ENCODE measurements around the gene ATG16L2.
"Not testable (repeated sequence)": the region's sequence is repeated elsewhere in the genome, so short reads cannot be mapped to it uniquely, and the experiment has no call there.

The ATG16L2 gene

DNA sequence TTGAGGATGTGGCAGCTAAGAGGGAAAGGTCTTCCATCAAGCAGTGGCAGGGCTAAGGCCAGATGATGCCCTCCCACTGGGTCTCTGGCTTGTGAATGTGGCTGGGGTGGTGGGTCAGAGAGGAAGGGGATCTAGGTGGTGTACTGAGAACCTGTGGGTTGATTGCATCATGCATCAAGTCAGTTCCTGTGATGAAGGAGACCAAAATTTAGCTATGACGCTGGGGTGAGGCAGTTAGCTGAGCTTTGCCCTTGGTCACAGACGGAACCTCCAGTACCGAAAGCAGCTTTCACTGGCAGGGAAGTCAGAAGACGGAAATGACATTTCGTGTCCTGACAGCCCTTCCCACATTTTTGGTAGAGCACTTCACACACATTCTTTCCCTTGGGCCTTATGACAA is 20.7 kb downstream of the ATG16L2 start:
- in situ Hi-C loops (cut with HindIII; ENCODE audit: low sequenced_read_pairs): no loop called here

DNA sequence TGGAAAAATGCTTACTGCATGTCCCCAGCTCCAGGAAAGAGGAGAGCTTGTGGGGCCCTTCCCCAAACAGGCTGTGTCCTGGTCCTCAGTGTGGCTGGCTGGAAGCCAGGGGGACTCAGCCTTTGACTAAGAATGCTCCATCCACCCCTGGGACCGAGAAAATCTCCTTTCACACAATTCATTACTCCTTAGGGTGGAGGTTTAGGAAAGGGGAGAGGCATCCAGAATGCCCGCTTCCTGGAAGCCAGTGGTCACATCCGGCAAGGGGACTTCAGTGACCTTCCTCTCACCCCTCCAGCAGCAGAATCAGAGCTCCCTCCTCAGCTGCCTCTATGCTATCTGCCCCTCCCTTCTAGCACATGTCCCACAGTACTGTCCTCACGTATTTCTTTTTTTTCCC is 21.9 kb downstream of the ATG16L2 start:
- in situ Hi-C loops (cut with HindIII; ENCODE audit: low sequenced_read_pairs): no loop called here

DNA sequence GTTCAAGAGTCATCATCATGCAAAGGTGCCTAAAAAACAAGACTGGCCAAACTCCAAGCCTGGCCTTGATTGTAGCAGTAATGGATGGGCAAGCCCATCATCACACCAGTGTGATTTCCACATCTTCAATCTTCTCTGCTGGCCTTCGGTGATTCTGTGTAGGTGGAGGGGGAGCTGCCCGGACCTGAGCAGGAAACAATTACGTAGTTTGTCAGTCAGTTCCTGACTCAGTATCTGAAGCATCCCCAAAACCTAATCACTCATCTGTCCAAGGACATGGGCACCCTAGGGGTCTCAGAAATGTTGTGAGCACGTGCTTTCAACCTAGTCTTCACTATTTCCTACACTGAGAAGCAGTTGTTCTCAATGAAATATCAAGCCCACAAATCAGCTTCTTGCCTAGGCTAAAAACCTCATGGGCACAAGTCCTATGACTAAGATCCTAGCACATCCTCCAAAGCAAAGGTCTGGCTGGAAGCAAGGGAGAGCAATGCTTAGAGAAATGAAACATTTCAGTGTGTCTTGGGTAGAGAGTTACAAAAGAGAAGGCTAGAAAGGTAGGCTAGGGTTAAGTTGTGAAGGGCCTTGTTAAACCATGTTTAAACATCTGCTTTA is 24.6 kb downstream of the ATG16L2 start:
- in situ Hi-C loops (cut with HindIII; ENCODE audit: low sequenced_read_pairs): no loop called here

DNA sequence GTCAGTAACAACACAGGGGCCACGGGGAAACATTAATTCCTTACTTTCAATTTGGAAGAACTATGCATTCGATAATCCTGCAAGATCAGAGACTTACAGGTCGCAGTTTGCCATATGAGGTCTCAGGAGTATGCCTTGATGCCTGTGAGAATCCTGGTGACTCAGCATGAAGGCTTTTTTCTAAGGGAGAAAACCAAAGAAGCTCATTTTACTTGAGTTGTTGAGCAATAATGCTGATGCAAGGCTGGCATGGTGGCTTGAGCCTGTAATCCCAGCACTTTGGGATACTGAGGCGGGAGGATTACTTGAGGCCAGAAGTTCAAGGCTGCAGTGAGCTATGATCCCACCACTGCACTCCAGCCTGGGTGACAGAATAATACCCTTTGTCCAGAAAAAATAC is 26.6 kb downstream of the ATG16L2 start:
- in situ Hi-C loops (cut with HindIII; ENCODE audit: low sequenced_read_pairs): no loop called here

DNA sequence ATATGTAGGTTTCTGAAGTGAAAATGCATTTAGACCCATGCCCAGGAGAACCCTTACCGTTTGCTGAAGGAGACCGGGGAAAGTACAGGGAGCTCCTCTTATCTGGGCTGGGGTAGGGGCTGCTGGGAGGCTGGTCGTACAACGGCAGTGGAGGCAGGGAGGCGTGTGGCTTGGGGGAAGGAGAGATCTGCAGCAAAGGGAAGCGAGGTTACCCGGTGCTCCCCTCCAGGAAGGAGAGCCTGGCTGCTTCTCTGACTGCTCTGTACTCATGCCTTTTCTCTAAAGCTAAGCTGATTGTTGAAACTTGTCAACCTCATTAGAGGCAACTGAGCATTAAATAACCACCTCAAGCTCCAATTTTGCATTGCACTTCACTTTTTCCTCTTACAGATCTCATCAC is 27.2 kb downstream of the ATG16L2 start:
- in situ Hi-C loops (cut with HindIII; ENCODE audit: low sequenced_read_pairs): no loop called here

DNA sequence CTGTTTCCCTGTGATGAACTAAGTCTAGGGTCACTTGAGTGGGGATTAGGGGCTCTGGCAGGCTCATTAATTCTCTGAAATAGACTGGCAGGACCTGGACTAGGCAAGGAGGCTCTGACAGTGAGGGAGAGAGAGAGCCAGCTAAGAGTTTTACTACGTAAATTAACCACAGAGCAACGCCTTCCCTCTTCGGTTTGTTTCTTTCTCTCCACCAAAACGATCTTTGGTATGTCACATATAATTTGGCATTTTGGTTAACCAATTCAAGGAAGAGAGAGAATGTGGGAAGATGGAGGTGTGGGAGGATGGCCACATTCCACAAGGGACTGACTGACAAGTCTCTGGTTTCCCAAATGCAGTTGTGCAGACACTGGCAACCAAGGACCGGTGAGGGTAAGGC is 27.9 kb downstream of the ATG16L2 start:
- in situ Hi-C loops (cut with HindIII; ENCODE audit: low sequenced_read_pairs): no loop called here

DNA sequence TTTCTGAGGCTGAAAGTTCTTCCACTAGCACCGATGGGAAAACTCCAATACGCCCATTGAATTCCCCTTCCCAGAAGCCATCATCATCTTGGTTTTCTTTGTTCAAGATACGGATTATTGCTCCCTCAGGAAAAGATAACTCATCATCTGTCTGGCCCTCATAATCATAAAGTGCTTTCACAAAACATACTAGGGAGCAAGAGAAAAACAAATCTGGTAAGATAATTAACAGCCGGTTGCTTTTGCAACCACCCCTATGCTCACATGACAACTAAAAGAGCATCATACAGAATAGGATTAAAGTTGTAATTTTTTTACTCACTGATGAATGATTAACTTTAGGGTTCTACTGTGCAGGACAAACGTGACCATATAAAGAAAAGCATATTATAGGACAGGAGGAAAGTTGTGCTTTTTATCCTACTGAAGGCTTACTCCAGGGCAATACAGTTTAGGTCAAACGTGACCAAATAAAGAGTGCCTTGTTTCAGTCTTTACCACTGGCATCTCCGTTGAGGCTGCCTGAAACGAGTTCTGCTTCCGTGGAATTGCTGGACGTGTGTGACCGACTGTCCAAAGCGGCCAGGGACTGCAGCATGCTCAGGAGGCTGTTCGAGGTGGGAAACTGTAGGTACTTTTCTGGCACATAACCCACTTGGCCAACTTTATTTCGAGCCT is 28.6 kb downstream of the ATG16L2 start:
- in situ Hi-C loops (cut with HindIII; ENCODE audit: low sequenced_read_pairs): no loop called here

DNA sequence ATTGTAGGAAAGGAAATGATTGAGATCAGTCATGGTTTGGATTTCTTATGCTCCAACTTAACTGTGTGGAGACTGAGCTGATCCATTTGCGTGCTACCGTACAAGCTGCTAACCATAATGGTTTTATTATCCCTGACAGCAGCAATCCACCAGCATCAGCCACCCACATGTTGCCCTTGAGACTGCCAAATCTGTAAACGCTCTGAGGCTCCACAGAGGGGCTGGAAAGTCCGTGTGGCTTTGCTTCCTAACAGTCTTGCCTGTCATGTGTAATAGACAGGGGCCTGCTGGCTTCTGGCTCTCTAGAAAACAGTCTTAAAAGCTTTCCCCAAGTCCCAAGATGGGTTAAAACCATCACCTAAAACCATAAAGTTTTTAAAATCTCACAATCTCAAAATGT is 30.1 kb downstream of the ATG16L2 start:
- in situ Hi-C loops (cut with HindIII; ENCODE audit: low sequenced_read_pairs): no loop called here

DNA sequence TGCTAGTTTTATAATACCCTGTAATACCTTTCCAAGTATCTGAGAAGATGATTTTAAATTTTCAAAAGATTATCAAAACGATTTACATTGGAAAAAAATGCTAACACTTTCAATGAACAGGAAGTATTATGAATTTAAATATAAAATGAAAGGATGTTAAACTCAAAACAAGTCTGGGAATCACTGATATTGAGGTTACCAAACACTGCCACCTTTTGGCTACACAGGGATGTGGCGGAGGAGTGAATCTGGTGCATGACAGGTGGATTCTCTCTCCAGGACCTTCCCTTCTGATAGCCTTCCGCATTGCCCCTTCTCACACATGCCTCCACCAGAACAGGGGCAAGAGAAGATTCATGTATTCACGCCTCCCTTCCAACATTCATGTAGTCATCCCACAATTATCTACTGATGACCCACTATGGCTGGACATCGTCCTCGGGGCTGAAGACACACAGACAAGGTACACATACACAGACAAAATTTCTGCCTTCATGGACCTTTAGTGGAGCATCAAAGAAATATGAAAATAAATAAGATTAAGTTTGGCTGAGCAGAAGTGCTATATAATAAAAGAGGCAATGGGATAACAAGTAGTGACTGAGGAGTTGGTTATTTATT is 34.7 kb downstream of the ATG16L2 start:
- in situ Hi-C loops (cut with HindIII; ENCODE audit: low sequenced_read_pairs): no loop called here

DNA sequence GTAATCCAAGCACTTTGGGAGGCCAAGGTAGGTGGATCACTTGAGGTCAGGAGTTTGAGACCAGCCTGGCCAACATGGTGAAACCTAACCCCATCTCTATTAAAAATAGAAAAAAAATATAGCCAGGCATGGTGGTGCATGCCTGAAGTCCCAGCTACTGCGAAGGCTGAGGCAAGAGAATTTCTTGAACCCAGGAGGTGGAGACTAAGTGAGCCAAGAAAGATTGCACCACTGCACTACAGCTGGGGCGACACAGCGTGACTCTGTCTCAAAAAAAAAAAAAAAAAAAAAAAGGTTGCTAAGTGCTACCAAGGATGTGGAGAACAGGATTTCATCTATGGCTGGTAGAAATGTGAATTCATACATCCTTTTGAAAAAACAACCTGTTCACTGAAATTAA is 36.6 kb downstream of the ATG16L2 start:
- in situ Hi-C loops (cut with HindIII; ENCODE audit: low sequenced_read_pairs): no loop called here

DNA sequence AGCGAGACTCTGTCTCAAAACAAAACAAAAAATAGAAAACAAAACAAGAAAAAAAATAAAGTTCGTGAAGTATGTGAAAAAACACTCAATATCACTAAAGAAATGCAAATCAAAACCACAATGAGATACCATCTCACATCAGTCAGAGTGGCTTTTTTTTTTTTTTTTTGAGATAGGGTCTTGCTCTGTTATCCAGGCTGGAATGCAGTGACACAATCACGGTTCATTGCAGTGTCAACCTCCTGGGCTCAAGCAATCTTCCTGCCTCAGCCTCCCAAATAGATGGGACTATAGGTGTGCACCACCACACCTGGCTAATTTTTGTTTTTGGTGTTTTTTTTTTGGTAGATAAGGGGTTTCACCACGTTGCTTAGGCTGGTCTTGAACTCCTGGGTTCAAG is 37.5 kb downstream of the ATG16L2 start:
- in situ Hi-C loops (cut with HindIII; ENCODE audit: low sequenced_read_pairs): no loop called here

DNA sequence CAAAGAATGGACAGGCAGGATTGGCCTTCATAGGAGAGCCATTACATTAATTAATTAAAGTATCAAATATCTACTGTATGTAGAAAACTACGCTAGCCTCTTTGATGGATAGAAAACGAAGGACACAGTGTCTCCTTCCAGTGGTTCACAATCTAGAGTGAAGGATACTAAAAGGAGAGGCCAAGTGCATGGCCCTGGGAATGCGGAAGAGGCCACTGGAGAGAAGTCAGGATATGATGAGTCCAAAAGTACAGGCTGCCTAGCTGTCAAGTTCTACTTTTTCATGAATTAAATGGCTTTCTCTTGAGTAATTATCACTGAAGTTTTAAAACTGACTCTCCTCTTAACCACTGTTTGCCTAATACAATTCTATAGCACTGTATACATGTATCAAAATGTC is 41.9 kb downstream of the ATG16L2 start:
- in situ Hi-C loops (cut with HindIII; ENCODE audit: low sequenced_read_pairs): no loop called here

DNA sequence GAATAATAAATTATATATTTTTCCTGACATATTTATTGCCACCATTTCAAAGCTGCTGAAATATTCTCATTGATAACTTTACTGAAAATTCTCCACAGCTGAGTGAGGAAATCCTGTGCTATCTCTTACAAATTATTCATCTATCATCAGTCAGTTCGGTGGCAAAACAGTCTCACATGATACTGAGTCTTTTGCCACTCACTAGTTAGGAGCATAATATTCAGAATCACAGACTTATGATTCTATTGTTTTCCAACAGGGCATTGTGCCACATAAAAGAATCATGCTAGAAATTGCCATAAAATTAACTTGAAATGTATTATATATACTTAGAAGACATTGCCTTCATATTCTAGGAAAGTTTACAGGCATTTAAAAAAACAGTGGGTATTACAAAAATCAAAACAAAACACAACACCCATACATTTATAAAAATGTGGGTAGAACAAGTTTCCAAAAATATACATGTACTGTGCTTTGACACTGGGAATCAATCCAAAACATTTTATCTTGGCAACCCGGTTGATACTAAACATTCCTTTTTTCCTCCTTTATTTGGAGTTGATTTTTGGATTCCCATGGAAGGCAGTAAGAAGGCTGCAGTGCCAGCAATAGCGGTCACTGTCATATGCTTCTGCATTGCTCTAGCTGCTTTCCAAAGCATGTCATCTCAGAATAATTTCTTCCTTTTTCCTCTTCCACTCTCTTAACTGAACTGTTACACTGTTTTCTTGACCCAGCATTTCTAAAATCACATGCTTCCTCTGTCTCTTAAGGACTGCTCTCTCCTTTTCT is 42.5 kb downstream of the ATG16L2 start:
- in situ Hi-C loops (cut with HindIII; ENCODE audit: low sequenced_read_pairs): no loop called here

DNA sequence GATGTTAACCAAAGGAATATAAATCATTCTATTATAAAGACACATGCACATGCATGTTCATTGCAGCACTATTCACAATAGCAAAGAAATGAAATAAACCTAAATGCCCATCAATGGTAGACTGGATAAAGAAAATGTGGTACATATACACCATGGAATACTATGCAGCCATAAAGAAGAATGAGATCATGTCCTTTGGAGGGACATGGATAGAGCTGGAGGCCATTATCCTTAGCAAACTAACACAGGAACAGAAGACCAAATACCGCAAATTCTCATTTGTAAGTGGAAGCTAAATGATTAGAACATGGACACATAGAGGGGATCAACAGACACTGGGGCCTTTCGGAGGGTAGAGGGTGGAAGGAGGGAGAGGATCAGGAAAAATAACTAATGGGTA is 44.1 kb downstream of the ATG16L2 start:
- in situ Hi-C loops (cut with HindIII; ENCODE audit: low sequenced_read_pairs): not testable (repeated sequence)

DNA sequence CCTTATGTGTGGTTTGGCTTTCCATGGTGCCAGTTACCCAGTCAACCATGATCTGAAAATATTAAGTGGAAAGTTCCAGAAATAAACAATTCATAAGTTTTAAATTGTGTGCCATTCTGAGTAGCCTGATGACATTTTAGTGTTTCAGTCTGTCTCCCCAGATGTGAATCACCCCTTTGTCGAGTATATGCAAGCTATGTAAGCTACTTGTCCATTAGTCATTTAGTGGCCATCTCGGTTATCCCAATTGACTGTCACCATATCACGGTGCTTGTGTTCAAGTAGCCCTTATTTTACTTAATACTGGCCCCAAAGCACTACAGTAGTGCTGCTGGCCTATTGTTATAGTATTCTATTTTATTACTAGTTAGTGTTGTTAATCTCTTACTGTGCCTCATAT is 44.9 kb downstream of the ATG16L2 start:
- in situ Hi-C loops (cut with HindIII; ENCODE audit: low sequenced_read_pairs): no loop called here

DNA sequence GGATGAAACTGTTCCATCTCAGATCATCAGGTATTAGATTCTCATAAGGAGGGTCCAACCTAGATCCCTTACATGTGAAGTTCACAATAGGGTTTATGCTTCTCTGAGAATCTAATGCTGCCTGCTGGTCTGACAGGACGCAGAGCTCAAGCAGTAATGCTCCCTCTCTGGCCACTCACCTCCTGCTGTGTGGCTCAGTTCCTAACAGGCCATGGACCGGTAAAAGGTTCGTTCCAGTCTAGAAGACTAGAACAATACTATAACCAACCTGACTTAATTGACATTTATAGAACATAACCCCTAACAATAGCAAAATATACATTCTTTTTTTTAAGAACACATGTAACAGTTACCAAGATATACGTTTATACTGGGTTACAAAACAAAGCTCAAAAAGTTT is 45.8 kb downstream of the ATG16L2 start:
- in situ Hi-C loops (cut with HindIII; ENCODE audit: low sequenced_read_pairs): no loop called here

DNA sequence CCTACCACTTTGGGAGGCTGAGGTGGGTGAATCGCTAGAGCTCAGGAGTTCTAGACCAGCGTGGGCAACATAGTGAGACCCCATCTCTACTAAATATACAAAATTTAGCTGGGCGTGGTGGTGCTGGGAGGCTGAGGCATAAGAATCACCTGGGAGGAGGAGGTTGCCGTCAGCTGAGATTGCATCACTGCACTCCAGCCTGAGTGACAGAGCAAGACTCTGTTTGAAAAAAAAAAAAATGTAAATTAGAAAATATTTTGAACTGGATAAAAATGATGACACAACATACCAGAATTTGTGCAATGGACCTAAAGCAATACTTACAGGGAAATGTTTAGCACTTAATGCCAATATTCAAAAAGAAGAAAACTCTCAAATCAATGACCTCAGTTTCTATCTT is 46.4 kb downstream of the ATG16L2 start:
- in situ Hi-C loops (cut with HindIII; ENCODE audit: low sequenced_read_pairs): no loop called here

DNA sequence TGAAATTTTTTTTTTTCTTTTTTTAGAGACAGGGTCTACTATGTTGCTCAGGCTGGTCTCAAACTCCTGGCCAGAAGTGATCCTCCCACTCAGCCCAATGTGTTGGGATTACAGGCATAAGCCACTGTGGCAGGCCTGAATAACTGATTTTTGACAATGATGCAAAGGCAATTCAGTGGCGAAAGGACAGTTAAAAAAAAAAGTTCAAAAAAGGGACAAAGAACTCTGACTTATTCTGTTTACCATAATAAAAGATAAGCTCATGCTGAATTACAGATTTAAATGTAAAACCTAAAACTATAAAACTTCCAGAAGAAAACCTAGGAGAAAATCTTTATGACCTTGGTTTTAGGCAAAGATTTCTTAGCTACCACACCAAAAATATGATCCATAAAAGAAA is 48.9 kb downstream of the ATG16L2 start:
- in situ Hi-C loops (cut with HindIII; ENCODE audit: low sequenced_read_pairs): no loop called here

DNA sequence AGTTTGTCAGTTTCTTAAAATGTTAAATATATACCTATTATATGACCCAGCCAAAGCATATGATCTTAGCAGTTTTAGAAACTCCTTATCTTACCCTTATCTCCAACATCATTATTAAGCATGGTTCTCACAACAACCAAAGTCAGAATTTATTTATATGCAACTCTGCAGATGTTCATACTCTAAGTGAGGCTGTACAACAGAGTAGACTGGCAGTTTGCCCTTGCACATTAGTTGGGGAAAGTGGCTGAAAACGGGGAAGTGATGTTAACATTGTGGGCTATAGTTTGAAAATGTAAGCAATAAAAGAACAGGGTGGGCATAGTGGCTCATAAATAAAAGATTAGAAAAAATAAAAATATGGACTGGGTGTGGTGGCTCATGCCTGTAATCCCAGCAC is 49.7 kb downstream of the ATG16L2 start:
- in situ Hi-C loops (cut with HindIII; ENCODE audit: low sequenced_read_pairs): no loop called here

DNA sequence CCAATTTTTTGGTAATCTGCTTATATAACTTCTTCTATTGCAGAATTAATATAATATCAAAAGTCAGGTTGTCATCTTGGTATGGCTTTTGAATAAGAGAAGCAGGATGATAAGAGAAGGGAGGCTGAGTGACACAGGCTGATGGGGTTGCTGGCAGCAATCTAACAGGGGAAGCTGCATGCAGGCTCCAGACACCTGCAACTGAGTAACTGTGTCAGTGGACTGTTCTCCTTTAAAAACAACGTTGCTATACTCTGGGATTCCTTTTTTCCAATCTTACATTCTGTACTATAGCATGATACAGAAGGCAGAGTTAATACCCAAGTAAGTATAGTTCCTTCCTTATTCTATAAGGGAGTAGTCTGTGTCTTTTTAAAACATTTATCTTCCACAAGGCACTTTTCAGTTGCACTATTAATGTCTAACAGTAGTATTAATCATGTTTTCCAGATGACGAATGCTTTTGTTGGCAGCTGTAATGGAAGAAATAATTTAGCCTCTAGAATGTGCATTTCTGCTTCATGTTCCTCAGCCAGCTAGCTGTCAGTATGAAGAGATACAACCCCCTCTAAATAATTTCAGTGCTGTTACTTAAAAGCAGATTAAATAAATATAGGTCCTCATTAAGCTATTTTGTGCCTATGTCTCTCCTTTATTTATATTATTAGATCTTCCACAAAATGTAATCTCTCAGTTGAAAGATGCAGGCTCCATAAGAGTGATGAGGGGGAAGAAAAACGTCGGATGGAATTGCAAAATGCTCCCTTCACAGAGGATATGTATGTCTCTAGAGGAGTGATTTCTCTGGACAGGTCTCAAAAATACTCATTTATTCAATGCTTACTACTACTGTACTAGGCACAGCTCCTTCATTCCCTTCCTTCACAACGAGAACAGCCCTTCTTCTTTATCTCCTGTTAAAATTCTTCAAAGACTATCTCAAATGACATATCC is 50.8 kb downstream of the ATG16L2 start:
- in situ Hi-C loops (cut with HindIII; ENCODE audit: low sequenced_read_pairs): no loop called here

DNA sequence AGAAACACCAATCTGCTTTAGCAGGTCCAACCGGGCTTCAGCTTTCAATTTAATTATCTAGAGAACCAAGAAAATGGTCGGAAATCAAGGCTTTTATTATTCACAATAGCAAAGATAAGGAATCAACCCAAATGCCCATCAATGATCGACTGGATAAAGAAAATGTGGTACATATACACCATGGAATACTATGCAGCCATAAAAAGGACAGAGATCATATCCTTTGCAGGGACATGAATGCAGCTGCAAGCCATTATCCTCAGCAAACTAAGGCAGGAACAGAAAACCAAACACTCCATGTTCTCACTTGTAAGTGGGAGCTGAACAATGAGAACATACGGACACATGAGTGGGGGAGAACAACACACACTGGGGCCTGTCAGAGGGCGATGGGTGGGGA is 53.8 kb downstream of the ATG16L2 start:
- in situ Hi-C loops (cut with HindIII; ENCODE audit: low sequenced_read_pairs): no loop called here
